Head of caudate nucleus (tissue), 42 donors: ENCODE data around the gene COBL.

ENCODE experiments used
- DNase-seq, 42 donors: peaks; one replicate each; pipeline versions ENCODE4 v3.0.0 to v3.0.0-alpha.2; 2020 to 2021; ENCODE audit warnings: mixed read lengths in 7 of 42
- intact Hi-C: fragments of 100-400 bp; cut with DNase I; formaldehyde crosslinking; loops from one replicate; pipeline ENCODE4 v1.15.0; 2022

COBL gene

DNA sequence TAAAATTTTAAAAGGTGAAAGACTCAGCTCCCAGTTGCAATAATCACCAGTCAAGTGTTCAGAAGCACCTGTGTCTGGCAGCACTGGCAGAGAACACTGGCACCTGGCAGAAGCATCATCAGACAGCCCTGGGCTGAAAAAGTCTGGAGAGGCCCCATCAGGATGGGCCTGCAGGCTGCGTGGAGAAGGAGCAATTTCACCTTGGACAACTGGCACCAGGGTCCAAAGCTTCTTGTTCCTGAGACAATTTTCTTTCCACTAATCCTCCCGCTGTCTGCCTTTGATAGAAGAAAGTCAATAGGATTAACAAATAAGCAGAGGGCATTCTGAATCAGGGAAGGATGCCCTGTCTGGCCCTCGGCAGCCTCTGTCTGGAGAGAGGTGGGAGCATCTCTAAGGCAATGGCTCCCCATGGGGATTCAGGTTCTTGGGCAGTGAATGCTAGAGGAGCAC lies 6.5 kb downstream of the COBL start:
- DNase-seq: peak in 5 of 42 donors; percentile 7 to 45 (median 25)
- intact Hi-C loops: loop anchor here (10.0 kb wide), 1 partner anchor 125 kb away; no protein-coding TSS in a partner anchor

DNA sequence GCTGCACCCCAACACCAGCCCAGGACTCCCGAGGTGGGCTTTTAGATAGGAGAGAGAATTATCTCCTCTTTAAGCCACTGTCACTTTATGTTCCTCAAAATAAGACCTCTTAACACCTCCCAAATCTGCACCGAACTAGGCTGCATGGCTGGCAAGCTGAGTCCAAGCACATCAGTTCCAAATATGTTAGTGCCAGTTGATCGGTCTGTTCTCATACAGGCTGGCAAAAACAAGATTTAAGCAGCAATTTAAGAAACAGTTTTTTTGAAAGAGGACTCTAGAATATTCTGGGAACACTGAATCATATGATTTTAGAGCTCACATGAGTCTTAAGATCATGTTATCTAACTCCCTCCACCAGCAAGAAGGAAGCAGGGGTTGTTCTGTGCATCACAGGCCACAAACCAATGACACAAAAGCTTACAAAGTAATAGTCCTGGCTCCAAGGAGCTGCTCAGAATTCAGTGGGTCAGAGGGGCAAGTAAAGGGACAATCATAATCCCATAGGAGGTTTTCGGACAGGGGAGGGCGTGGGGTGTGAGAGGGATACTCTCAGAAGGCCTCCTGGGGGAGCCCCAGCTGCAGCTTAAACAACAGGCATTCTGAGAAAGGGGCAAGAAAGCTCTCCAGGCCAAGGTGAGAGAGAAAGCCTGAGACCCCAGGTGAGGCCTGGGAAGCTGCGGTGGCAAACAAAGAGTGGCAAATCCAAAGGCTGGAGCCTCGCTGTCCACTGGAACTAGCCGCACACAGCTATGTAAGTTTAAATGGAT lies 7.1 kb downstream of the COBL start:
- peak in 4 of 42 donors; percentile 9 to 64 (median 34) for DNase-seq

DNA sequence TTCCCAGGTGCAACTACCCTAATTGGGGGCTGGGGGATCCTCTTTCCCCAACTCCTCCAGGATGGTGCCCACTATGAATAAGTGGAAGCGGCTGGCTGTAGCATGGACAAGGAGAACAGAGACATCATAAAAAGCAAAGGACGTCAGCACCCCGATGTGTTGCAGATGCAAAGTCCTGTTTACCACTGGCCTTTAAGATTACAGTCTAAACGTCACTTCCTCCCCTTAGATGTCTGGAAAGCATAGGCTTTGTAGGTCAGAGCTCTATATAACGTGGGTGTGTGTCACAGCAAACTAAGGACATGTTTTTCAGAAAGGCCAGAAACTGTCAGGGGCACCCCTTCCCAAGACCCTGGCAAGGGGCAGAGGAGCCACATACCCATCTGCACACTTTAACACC lies 7.9 kb downstream of the COBL start:
- DNase-seq: peak in 6 of 42 donors; percentile 6 to 40 (median 16)
- intact Hi-C loops: no loop called here

More for the DNA sequence above, 7.1 kb downstream of the COBL start:
- intact Hi-C loops: loop anchor here (10.0 kb wide), 1 partner anchor 125 kb away; no protein-coding TSS in a partner anchor

DNA sequence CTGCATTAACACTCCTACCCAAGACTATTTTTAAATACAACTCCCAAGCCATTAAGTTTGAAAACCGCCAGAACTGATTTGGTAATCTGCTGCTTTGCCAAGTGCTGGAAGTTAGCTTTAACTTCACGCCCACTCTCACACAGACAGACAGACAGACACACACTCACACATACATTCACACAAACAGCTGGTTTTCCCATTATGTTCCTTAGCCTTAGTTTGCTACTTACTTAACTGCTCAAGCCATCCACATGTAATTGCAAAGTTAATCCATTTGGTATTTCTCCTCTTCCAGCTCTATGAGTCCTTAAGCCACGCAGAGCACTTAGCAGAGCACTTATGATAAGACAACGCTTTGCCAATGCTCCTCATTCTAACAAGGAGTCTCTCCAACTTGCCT lies 8.3 kb downstream of the COBL start:
- intact Hi-C loops: no loop called here
- peak in 5 of 42 donors; percentile 5 to 44 (median 8) for DNase-seq

DNA sequence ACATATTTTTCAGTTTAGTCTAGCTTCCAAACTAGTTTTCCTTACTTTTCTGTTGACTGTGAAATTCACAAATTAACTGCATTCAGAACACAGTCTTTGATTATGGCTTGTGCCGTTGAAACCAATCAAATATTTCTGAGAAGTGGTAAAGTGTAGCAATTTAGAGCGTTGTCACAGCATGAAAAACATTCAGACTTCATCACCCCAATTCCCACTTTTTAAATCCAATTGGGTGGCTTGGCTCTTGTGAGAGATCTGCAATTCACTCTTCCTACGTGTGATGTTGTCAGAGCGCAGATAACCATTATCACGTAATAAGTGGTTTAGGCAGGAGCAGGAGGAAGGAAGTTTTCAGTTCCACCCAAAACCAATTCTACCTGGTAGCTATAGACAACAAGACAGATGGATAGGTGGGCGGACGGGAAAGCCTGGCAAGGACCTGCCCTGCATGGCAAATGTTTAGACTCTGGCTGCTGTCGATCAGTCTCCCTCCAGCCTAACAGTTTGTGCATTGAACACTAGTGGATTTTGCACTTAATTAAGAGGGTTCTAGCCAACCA lies 8.9 kb downstream of the COBL start:
- intact Hi-C loops: no loop called here
- DNase-seq: peak in 6 of 42 donors; percentile 7 to 42 (median 16)

DNA sequence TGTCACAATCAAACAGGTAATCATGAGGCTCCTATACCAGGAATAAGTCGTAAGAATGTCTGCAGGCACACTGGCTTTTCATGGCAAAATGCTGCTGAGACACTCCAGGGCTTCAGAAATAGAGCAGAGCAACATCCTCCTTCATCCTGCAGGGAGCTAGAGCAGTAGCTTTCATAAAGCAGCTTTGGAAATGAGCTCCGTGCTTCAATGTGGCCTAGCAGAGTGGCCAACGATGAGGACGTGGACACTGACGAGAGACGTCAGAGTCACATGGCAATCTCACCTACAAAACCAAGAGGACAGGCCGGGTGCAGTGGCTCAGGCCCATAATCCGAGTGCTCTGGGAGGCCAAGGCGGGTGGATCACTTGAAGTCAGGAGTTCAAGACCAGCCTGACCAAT lies 9.8 kb downstream of the COBL start:
- peak in 7 of 42 donors; percentile 9 to 55 (median 12) for DNase-seq
- intact Hi-C loops: no loop called here

DNA sequence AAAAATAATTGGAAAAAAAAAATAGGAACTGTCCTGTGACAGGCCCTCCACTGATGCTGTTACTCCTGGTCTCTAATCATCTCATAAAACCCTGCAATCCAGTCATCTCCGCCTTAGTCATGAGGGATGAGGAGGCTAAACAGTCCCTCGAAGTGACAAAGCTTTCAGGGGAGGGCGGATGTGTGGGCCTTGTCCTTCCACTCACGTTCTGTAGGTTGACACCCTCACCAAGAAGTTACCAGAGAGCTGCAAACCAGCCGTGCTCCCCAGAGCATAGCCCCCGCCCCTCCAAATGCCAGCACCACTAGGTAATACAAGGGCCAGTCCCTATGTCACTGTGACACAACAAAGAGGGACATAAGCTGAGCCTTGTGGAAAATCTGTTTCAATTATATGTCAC lies 11.9 kb downstream of the COBL start:
- DNase-seq: peak in 9 of 42 donors; percentile 4 to 59 (median 19)
- intact Hi-C loops: no loop called here

DNA sequence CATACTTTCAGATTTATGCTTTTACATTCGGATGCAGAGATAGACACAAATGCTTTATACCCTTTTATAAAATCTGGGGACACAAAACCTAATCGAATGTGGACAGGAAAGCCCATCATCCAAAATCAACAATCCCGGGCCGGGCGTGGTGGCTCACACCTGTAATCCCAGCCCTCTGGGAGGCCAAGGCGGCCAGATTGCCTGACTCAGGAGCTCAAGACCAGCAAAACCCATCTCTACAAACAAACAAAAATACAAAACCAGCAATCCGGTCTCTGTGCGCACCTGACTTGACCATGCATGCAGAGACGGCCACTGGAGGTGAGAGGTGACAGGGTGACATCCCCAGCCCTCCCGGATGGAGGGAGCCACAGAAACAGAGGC lies 13.5 kb downstream of the COBL start:
- DNase-seq: peak in 12 of 42 donors; percentile 3 to 47 (median 15)
- intact Hi-C loops: no loop called here

DNA sequence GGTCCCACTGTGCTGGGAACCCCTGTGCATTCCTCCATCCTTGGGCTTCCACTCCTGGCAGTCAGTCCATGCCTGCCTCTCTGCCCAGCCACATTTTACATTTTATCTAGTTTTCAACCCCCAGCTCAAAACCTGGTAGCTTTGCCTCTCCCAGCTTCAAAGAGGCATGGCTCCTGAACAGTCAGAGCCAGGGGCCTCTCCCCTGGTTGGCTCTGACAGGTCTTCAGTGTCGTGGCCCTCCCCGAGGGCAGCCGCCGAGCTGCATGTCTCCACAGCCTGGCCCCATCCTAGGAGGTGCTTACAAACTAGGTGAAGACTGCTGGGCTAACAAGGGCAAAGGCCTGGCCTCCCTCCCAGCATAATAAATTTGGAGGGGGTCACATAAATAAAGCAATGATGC lies 14.8 kb downstream of the COBL start:
- peak in 9 of 42 donors; percentile 2 to 44 (median 19) for DNase-seq
- intact Hi-C loops: no loop called here

DNA sequence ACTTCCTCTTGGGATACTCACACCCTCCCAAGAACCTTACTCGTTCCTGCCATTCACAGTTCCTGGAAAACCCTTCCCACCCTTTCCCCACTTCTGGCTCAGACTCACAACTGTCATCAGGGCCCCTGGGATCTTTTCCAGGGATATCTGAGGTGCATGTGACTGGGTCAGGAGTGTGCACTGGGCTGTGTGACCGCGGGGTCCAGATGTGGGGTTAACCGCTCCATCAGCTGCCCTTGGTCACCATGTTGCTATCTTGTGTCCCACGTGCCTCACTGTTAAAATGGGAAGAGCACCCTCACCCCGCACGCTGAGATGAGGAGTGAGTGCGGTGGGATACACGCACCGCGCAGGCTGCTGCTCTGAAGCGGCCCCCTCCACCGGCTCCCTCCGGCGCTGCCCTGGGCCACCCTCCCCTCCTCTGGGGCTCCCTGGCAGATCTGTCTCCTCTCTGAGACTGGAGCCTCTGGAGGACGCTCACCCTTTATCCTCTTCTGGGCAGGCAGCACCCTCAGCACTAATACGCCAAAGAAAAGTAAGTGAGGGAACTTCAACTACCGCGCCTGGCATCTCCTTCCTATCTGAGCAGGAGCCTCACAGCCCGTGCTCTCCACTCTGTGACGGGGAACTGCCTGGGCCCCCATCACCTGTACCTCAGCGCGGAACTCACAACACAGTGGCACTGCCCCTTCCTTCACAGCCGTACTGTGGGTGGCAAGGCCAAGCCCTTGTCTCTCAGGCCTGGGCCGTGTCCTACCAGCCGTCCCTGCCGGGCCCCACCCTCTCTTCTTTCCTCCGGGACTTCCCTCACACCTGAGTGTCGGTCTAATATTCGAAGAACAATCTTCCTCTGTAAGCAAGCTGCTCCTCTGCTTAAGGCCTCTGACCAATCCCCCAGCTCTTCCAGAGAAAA lies 15.6 kb downstream of the COBL start:
- DNase-seq: peak in 9 of 42 donors; percentile 4 to 61 (median 27)
- intact Hi-C loops: no loop called here

DNA sequence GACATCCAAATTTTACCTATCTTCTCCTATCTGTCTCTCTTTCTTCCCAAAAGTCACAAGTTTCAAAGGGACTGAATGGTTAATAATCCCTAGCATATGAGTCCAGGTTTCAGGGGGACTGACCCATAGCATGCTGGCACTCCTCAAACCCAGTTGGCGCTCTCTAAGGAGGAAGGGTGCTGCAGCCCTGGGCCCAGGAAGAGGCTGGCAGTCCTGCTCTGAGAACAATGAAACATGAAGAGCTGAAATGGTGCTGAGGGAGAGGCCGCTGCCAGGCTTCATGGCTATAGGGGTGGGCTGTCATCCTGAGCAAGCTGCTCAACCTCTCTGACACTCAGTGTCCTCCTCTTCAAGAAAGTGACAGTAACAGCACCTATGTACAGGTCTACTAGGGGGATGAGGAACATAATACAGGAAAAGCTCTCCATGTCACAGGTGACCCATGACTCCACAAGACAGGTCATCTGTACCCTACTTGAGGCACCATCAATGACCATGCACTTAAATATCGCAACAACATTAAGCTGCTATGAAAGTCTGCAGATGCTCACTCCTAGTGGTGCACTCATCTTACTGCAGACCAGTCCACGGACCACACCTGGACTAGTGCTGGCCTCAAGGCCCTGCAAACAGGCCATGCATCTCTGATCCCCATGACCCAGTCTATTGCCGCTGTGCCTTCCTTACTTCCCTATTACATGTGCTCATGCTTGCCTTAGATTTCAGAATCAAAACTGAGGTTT lies 17.0 kb downstream of the COBL start:
- DNase-seq: peak in 11 of 42 donors; percentile 2 to 55 (median 12)
- intact Hi-C loops: no loop called here

DNA sequence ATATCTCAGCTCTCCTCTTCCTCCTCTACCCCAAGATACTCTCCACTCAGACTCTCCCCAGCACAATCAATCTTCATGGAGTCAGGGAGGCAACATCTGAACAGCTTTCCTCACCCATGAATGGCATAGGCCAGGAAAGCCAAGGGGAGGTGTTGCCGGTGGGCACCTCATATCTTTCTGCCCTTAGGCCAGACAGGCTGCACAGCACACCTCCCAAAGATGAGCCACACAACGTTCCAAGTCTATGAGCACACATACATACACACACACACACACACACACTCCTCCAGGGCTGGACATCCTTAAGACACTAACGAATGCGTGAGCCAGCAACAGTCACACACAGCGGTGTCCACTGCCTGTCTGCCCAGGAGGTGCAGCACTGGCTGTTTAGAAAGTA lies 17.7 kb downstream of the COBL start:
- intact Hi-C loops: no loop called here
- peak in 8 of 42 donors; percentile 1 to 44 (median 8) for DNase-seq

DNA sequence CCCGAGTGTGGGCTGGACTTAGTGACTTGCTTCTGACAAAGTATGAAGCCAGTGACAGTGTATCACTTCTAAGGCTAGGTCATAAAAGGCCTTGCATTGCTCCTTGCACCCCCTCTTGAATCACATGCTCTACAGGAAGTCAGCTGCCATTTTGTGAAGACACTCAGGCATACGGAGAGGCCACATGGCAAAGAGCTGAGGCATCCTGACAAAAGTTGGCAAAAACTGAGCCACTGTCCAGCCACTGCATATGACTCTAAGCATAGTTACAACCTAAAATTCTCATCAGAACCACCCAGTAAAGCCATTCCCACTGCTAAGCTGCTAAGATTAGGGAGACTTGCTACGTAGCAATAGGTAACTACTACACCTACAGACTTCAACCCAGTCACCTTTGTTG lies 18.6 kb downstream of the COBL start:
- DNase-seq: peak in 11 of 42 donors; percentile 0 to 38 (median 9)
- intact Hi-C loops: no loop called here

DNA sequence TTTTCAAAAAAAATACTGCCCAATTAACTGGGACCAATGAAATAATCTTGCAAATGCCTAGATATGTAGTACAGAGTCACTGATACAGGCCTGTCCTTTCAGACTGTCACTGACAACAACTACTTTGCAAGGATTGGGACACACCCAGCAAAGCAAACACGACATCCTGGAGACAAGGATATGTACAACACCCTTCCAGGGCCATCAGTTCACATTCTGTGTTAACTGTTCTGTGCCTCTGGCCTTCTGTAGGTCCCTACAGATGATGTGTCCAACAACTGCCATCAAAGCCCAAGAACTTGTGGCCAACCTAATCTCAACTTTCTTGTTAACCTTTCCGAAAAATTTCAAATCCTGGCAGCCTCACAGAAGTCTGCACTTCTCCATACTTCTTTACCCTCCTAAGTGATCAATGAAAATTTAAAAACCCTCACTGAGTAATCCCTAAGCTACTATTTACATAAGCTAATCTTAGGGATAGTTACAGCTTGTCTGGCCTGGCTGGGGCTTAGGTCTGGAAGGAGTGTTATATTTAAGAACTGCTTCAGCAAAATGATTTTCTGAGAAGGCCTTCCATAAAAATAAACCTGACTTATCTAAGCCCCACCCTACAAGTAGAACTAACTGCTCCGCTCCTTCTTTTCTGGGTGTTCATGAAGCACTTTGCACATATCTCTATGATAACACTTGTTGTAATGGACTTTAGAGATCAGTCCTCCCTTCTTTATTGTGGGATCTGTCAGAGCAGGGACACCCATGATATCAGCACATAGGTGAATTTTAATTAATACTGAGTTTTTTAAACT lies 21.0 kb downstream of the COBL start:
- DNase-seq: peak in 2 of 42 donors; percentile 1 to 7
- intact Hi-C loops: no loop called here

DNA sequence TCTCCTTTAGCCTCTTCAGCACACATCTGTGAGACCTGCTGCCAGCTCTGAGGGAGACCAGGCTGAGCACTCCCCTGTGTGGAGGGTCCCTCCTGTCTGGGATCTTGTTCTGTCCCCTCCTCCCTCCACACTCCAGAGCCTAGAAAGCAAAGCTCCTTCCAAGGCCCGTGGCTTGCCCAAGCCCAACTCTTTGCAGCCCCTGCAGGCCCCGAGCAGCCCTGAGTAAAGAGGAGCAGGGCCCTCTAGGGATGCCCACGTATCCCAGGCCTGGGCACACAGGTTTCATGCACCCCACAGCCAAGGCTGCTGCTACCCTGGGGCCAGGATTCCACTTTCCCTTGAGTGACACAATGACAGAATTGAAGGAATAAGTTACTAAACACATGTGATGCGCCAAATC lies 24.0 kb downstream of the COBL start:
- DNase-seq: peak in 8 of 42 donors; percentile 4 to 58 (median 31)
- intact Hi-C loops: no loop called here

DNA sequence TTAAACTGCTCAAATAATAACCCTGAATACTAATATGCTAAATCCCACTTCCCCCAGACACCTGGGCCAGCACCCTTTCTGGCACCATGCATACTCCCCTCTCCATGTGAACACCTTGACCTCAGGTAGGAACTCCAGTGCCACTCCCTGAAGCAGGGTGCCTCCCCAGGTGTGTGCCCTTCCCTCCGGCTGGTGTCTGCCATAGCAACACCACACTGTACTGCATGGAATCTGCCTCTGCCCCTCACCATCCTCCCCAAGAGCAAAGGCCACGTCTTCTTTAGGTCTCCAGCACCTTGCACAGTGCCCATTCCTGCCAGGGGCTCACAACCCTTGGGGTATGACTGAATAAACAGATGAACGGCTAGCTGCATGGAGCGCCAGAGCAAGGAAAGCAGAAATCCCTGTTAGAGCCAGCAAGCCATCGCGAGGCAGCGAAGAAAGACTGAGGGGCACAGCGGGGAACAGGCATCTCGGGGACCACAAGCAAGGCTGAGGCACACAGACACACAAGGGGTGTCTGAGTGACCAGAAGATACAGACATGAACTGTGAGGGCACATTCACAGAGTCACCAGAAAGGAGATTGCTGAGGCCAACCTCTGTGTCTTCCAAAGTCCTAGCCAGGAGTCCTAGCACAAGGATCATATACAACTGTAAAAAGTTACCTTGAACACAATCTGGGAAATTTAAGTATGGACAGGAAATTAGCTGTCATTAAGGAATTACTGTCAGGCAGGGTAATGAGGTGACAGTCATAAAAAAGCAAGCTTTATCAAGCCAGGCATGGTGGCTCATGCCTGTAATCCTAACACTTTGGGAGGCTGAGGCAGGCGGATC lies 25.7 kb downstream of the COBL start:
- intact Hi-C loops: no loop called here
- DNase-seq: peak in 4 of 42 donors; percentile 3 to 36 (median 22)

DNA sequence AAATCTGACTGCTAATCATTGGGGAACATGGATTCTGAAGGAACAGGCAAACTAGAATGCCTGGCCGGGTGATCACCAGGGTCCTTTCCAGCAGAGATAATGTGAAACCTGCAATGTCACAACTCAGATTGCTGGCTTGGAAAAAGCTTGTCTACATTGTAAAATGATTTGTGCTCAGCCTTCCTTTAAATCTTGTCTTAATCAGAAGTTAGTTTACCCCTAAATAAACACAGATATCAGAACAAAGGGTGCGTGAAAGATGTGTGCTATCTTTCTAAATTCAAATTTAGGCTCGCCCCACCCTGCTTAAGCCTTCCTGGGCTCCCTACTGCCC lies 26.3 kb downstream of the COBL start:
- intact Hi-C loops: no loop called here

More for the DNA sequence above, 26.3 kb downstream of the COBL start:
- no peak for DNase-seq
